GM12892 (cell line): ENCODE measurements around the gene CDKN2B-AS1.

ENCODE experiments used
- POLR2A ChIP-seq: IDR thresholded peaks from 2 replicates; pipeline ENCODE4 v1.6.1; 2011; ENCODE audit warnings: low read depth, low read length, control low read depth
- TAF1 ChIP-seq: IDR thresholded peaks from 2 replicates; pipeline ENCODE4 v1.6.1; 2011; ENCODE audit warnings: low read depth, mild to moderate bottlenecking, control low read depth, low read length, borderline replicate concordance

GRCh38 chr9:22088717-22089061 lies 94.1 kb downstream of the CDKN2B-AS1 start:
- TF ChIP-seq TAF1, result no peak
- TF ChIP-seq POLR2A, result no peak
